Breast epithelium (tissue), 3 donors: ENCODE results near the gene MBD5.

ENCODE experiments used
- CTCF ChIP-seq, 3 donors: fragments of 450-650 bp; IDR thresholded peaks; one replicate each; pipeline ENCODE4 v1.5.1; 2016 to 2017; ENCODE audit warnings: antibody characterized with exemption in 3 of 3, mild to moderate bottlenecking in 3 of 3, moderate library complexity in 3 of 3
- POLR2A ChIP-seq: fragments of 450-650 bp; IDR thresholded peaks from one replicate; pipeline ENCODE4 v1.6.1; 2016; ENCODE audit warnings: antibody characterized with exemption, mild to moderate bottlenecking, moderate library complexity

- TF ChIP-seq CTCF (IDR thresholded peaks at IDR 0.05) = no peak
- TF ChIP-seq POLR2A = no peak
Observed at GRCh38 chr2:148096012-148096411, 75.1 kb downstream of the MBD5 start.
